ENCODE data around the gene CMIP.
"Not testable (repeated sequence)": the region's sequence is repeated elsewhere in the genome, so short reads cannot be mapped to it uniquely, and the experiment has no call there.

CMIP gene

DNA sequence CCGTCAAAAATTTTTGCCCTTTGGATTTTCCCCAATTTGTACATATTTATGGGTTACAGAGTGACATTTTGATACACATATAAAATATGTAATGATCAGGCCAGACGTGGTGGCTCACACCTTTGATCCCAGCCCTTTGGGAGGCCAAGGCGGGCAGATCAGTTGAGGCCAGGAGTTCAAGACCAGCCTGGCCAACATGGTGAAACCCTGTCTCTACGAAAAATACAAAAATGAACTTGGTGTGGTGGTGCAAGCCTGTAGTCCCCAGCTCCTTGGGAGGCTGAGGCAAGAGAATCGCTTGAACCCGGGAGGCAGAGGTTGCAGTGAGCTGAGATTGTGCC, 296.8 kb downstream of the CMIP start:
- H3K27me3 Mint-ChIP-seq; H3K4me3 Mint-ChIP-seq; H3K36me3 Mint-ChIP-seq (ENCODE audit: insufficient read depth); ATAC-seq (replicated peaks); H3K27ac Mint-ChIP-seq; DNase-seq; H3K9me3 Mint-ChIP-seq: not testable (repeated sequence)
- peaks cover 4 to 14% of the 10 kb centered on the region in 2 donors for H3K4me1 Mint-ChIP-seq (ENCODE audit: low read depth in 2 of 2)

DNA sequence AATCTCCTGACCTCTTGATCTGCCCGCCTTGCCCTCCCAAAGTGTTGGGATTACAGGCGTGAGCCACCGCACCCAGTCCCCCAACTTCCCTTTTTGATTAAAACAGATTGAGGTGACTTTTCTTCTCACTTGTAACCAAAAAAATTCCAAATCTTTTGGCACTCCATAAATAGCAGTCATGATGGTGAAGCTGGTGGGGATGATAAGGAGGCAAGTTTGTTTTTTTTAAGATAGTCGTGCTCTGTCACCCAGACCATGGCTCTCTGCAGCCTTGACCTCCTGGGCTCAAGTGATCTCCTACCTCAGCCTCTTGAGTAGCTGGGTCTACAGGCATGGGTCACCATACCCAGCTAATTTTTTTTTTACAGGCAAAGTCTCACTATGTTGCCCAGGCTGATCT, 299.8 kb downstream of the CMIP start:
- DNase-seq (no peak), ATAC-seq (replicated peaks) (no peak)
- H3K4me3 Mint-ChIP-seq = peak overlapping the region in 1 of 2 donors; percentile 17
- H3K9me3 Mint-ChIP-seq = no peaks in the 10 kb centered on the region
- H3K27ac Mint-ChIP-seq = no peak overlapping the region
- H3K27me3 Mint-ChIP-seq = no peaks in the 10 kb centered on the region
- peaks cover 3% of the 10 kb centered on the region for H3K36me3 Mint-ChIP-seq (ENCODE audit: insufficient read depth)
- peaks cover 5 to 7% of the 10 kb centered on the region in 2 donors for H3K4me1 Mint-ChIP-seq (ENCODE audit: low read depth in 2 of 2)

DNA sequence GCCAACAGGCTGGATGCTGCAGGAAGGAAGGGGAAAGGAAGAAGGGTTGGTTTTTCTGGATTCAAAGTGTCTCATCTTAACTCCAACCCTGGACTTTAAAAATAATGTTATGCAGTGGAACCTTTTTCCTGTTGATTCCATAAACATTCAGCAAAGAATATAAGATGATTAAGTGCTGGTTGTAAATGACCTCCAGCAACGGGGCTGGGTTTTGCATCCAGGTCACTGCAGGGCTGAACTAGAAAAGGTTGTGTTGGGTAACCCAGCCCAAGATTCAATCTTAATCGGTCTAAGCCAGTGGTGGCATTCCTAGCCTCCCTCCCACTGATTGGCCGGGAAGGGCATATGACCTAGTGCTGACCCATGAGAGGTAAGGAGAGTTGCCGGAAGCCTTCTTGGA, 300.3 kb downstream of the CMIP start:
- Mint-ChIP-seq H3K4me1 (ENCODE audit: low read depth in 2 of 2) (peaks cover 5 to 7% of the 10 kb centered on the region in 2 donors), H3K27me3 (no peaks in the 10 kb centered on the region), H3K27ac (no peak overlapping the region), H3K36me3 (ENCODE audit: insufficient read depth) (peaks cover 3% of the 10 kb centered on the region), H3K9me3 (no peaks in the 10 kb centered on the region), H3K4me3 (peak overlapping the region in 1 of 2 donors; percentile 17)
- DNase-seq (no peak), ATAC-seq (replicated peaks) (no peak)

DNA sequence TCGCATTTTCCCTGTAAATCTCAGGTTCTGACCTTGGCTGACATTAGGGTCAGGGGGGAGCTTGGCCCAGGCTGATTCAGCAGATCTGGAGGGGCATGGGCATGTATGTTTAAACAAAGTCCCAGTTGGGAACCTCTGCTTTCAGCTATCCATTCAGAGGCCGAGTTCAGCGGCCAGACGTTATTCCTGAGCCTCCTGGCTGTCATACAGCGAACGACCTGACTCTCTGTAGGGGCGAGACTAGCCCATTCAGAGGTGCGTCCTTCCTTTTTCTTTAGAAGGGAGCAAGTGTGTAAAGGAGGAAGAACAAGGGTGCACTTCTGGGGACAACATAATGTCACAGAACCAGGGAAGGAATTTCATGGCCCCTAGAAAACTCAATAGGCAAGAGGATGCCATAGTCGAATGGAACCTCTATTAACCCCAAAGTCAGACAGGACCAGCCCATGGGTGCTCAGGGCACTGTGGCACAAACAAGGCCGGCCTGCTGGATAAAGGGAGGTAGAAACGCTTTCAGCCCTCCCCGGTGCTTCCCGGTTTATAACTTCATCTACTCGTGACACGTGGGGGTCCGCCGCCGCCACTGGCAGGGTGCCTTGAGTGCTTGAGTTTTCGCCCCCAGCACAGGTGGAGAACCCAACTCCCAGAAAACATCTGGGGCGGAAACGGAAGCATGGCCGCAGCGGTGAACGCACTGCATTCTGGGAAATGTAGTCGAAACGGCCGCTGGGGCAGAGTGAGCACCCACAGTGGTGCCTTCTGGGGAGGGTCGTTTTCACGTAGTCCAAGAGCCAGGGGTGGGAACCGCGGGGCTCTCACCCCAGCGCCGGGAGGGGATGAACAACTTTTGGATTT, 301.3 kb downstream of the CMIP start:
- DNase-seq (peak; percentile 61 to 70 (median 67)), ATAC-seq (replicated peaks) (peak; percentile 98)
- Mint-ChIP-seq H3K4me1 (ENCODE audit: low read depth in 2 of 2) (peaks cover 5 to 7% of the 10 kb centered on the region in 2 donors), H3K9me3 (no peaks in the 10 kb centered on the region), H3K27ac (peak overlapping the region; percentile 65 to 87), H3K27me3 (no peaks in the 10 kb centered on the region), H3K36me3 (ENCODE audit: insufficient read depth) (peaks cover 3% of the 10 kb centered on the region), H3K4me3 (peak overlapping the region; percentile 76 to 83)

DNA sequence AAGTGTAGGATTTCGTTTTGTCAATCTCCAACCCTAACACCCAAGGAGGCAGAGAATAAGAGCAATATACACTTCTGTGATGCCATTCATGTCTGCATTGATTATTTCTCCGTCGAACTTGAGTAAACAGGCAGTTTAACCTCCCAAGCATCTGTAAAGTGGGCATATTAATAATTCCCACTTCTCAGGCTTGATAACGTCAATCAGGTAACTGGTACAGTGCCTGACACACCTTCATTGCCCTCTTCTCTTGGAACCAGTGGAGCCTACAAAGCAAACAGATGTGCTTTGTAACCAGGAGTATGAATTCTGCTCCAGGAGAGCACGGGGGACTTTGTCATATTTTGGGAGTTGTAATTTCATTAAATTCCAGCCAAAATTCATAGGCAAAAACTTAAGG, 302.0 kb downstream of the CMIP start:
- Mint-ChIP-seq H3K36me3 (ENCODE audit: insufficient read depth) (peaks cover 3% of the 10 kb centered on the region), H3K4me1 (ENCODE audit: low read depth in 2 of 2) (peaks cover 5 to 7% of the 10 kb centered on the region in 2 donors), H3K4me3 (peak overlapping the region; percentile 76 to 83), H3K9me3 (no peaks in the 10 kb centered on the region), H3K27me3 (no peaks in the 10 kb centered on the region), H3K27ac (peak overlapping the region; percentile 65 to 87)
- DNase-seq = no peak
- no peak for ATAC-seq (replicated peaks)

DNA sequence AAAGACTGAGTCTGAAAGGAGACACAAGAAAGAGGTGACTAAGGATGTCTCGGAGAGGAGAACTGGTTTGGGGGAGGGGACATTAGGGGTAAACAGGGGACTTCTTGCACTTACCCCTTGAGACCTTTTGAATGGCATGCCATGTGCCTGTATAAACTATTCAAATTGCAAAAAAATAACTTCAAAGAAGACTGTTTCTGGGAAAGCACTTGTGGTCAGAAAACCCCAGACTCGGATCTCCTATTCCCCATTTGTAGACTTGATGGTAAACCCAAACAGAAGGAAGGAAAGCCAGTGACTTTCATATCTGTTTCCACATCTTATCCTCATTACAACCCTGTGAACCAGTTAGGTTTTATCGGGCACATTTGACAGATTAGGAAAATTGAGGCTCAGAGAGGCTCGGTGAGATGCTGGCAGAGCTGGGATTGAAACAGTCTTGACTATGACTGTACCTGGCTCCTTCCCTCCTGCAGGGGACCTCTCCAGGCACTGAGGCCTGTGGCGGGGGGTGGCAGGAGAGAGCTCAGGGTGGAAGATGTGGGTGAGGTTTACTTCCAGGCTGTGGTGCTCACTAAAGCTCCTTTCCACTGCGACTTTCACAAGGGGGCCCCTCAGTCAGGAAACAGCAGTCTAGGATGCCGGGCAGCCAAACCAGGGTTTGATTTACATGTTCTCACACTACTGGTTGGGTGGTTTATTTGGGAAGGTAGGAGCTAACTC, 304.0 kb downstream of the CMIP start:
- Mint-ChIP-seq H3K9me3 (no peaks in the 10 kb centered on the region), H3K4me1 (ENCODE audit: low read depth in 2 of 2) (peaks cover 5 to 7% of the 10 kb centered on the region in 2 donors), H3K27ac (no peak overlapping the region), H3K36me3 (ENCODE audit: insufficient read depth) (peaks cover 3% of the 10 kb centered on the region), H3K27me3 (no peaks in the 10 kb centered on the region), H3K4me3 (no peak overlapping the region)
- no peak for ATAC-seq (replicated peaks)
- no peak for DNase-seq

DNA sequence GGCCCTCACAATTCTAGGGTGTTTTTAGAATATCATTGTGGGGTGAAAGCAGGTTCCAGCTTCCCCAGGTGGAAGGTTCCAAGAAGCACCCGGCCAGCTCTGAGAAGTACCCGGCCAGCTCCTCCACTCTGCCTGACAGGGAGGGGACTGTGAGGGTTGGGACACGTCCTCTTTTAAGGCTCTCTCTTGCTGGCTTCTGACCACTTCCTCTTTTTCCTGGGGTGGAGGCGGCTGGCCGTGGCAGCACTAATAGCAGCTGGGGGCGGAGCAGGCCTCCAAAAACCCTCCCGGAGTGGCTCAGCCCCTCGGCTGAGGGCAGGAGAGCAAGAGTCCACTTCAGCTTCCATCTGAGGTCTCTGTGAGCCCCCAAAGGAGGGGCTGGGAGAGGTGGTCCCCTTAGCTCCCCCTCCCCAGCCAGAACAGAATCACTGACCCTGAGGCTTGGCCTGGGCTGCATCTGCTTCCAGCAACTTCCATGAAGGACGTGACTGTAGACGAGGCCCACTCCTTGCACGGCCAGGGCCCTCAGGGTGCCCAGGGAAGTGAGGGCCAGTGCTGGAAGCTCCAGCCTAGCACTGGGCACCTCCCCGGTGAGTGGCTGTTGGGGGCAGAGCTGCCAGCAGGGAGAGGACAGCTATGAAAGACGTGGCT, 307.7 kb downstream of the CMIP start:
- Mint-ChIP-seq H3K4me1 (ENCODE audit: low read depth in 2 of 2) (no peaks in the 10 kb centered on the region), H3K27me3 (peaks cover 0 to 13% of the 10 kb centered on the region in 2 donors), H3K9me3 (no peaks in the 10 kb centered on the region), H3K27ac (no peak overlapping the region), H3K36me3 (ENCODE audit: insufficient read depth) (no peaks in the 10 kb centered on the region), H3K4me3 (no peak overlapping the region)
- peak; percentile 54 for ATAC-seq (replicated peaks)
- no peak for DNase-seq

DNA sequence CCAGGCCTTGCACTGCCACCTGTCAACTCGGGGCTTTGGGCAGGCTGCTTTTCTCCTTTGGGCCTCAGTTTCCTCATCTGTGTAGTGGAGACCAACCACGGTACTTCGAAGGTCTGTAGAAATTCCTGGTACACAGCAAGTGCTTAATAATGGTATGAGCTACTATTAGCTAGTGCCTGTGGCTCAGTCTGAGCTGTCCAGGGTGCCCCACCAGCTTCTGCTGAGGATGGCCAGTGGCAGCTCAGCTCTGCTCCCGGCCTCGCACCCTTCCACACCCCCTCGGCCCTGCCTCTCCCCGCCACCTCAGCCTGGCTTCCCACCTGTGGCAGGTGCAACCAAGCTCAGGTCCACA, 308.2 kb downstream of the CMIP start:
- Mint-ChIP-seq H3K4me1 (ENCODE audit: low read depth in 2 of 2) (no peaks in the 10 kb centered on the region), H3K9me3 (no peaks in the 10 kb centered on the region), H3K36me3 (ENCODE audit: insufficient read depth) (no peaks in the 10 kb centered on the region), H3K4me3 (no peak overlapping the region), H3K27ac (no peak overlapping the region), H3K27me3 (peaks cover 0 to 13% of the 10 kb centered on the region in 2 donors)
- DNase-seq (no peak), ATAC-seq (replicated peaks) (no peak)

DNA sequence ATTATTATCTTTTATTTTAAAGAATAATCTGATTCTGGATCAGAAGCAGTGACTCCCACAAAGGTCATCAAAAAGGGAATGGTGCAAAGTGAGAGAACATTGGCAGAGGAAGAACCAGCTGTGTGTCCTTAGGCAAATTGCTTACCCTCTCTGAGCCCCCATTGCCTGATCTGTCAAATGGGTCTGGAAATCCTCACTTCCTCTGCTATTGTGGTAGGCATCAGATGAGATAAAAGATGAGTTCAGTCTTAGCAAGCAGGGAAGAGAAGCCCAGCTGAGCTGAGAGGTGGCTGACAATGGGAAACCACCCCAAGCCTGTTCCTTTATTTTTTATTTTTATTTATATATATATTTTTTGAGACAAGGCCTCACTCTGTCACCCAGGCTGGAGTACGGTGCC, 310.2 kb downstream of the CMIP start:
- H3K27me3 Mint-ChIP-seq = peaks cover 0 to 22% of the 10 kb centered on the region in 2 donors
- H3K9me3 Mint-ChIP-seq = no peaks in the 10 kb centered on the region

DNA sequence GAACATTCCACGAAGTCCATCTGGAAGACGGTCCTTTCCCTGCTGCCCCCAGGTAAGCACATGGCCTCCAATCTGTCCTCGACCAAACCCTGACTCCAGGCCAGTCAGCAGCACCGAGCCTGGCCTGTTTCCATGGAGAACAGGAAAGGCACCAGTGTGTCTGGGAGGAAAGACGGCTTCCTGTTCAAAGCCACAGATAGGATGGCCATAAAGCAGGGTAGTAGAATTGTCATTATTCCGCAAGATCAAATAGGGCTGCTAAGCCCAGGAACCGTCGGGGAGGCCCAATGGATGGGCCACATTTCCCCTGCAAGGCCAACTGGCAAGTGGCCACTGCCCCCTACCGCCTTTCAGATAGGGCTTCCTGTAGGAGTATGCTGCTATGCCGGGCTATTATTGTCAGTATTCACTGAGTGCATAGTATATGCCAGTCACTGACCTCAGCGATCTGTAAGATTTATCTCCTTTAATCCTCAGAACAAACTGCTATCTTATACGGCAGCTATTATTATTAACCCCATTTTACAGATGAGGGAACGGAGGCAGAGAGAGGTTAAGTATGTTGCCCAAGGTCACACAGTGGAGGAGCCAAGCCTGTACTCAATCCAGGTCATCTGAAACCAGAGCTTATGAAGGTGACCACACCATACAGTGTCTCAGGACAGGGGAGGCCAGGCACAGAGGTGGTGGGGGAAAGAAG, 311.5 kb downstream of the CMIP start:
- DNase-seq (no peak), ATAC-seq (replicated peaks) (no peak)
- Mint-ChIP-seq H3K4me3 (no peak overlapping the region), H3K27me3 (peaks cover 0 to 27% of the 10 kb centered on the region in 2 donors), H3K9me3 (no peaks in the 10 kb centered on the region), H3K36me3 (ENCODE audit: insufficient read depth) (no peaks in the 10 kb centered on the region), H3K27ac (no peak overlapping the region), H3K4me1 (ENCODE audit: low read depth in 2 of 2) (no peaks in the 10 kb centered on the region)

More for the DNA sequence above, 310.2 kb downstream of the CMIP start:
- Mint-ChIP-seq H3K36me3 (ENCODE audit: insufficient read depth) (no peaks in the 10 kb centered on the region), H3K4me3 (no peak overlapping the region), H3K4me1 (ENCODE audit: low read depth in 2 of 2) (no peaks in the 10 kb centered on the region), H3K27ac (no peak overlapping the region)
- ATAC-seq (replicated peaks) = no peak
- DNase-seq = no peak

DNA sequence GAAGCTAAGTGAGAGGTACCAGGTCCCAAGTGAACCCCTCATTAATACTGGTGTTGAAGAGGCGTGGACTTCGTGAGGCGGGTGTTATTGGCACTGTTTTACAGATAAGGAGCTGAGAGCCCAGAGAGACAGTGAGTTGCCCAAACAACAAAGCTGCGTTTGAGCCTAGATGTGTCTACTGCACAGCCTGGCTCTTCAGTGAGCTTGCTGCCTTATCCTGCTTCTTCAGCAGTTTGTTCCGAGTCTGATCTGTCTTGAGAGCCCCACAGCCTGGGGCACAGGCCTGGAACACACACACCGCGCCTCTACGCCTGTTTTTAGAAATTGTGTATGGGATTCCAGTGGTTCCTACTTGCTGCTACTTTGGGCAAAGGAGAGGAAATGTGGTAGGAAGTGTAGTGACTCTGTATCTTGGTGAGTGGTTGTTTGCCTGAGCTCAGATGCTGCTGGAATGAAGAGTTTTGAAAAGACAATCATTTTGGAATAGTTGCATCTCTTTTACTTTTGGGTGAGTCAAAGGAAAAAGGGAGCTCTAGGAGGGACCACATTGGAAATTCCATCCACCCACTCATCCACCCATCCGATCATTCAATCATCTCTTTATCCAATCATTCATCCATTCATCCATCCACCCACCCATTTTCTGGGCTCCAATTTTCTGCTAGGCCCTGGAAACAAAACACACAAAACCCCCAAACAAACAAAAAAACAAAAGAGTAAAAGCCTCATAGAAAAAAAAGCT, 312.2 kb downstream of the CMIP start:
- H3K27me3 Mint-ChIP-seq = peaks cover 0 to 27% of the 10 kb centered on the region in 2 donors
- H3K36me3 Mint-ChIP-seq (ENCODE audit: insufficient read depth) = no peaks in the 10 kb centered on the region
- ATAC-seq (replicated peaks) (no peak), DNase-seq (no peak)
- H3K27ac Mint-ChIP-seq = no peak overlapping the region
- H3K4me1 Mint-ChIP-seq (ENCODE audit: low read depth in 2 of 2) = no peaks in the 10 kb centered on the region
- H3K9me3 Mint-ChIP-seq = no peaks in the 10 kb centered on the region
- H3K4me3 Mint-ChIP-seq = no peak overlapping the region

DNA sequence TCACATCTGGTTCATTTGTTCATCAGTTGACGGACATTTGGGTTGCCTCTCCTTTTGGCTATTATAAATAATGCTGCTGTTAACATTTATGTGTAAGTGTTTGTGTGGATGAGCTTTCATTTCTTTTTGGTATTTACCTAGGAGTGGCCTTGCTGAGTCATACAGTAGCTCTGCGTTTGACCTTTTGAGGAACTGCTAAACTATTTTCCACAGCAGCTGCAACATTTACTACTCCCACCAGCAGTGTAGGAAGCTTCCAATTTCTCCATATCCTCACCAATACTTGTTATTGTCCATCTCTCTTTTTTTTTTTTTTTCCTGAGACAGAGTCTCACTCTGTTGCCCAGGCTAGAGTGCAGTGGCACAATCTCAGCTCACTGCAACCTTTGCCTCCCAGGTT, 313.8 kb downstream of the CMIP start:
- Mint-ChIP-seq H3K4me1 (ENCODE audit: low read depth in 2 of 2) (no peaks in the 10 kb centered on the region), H3K4me3 (no peak overlapping the region), H3K36me3 (ENCODE audit: insufficient read depth) (no peaks in the 10 kb centered on the region), H3K27ac (no peak overlapping the region), H3K27me3 (peaks cover 0 to 27% of the 10 kb centered on the region in 2 donors), H3K9me3 (no peaks in the 10 kb centered on the region)
- ATAC-seq (replicated peaks) = no peak
- no peak for DNase-seq

Data from effector memory CD8-positive, alpha-beta T cell (primary cell).